ENCODE data around the gene RAVER2. TPM values are rescaled to one million over a fixed set of nuclear protein-coding genes. Genes with fewer than 3 reads are reported as not detected.

The RAVER2 gene
- total and polyA plus RNA-seq, 2 donors (not counting 3 experiments of a cell fraction or from before 2014, with no cell fraction given): 6.0 to 13.9 TPM

GRCh38 chr1:64699327-64699726 lies 45.5 kb upstream of the RAVER2 start:
- intact Hi-C loops (cut with micrococcal nuclease) (no loop called here), dilution Hi-C loops (cut with MboI; ENCODE audit: extremely low pct_ligation_motif_present, low sequenced_read_pairs) (no loop called here)
- H3K9me3 ChIP-seq (replicated peaks; ENCODE audit: control insufficient read depth, insufficient read depth, low read length): no peaks in the 10 kb centered on the region
- TF ChIP-seq POLR2A (IDR thresholded peaks at IDR 0.05; ENCODE audit: low read depth, low read length): no peak
- TF ChIP-seq EZH2 (IDR thresholded peaks at IDR 0.05; ENCODE audit: borderline replicate concordance, low read depth, low read length, severe bottlenecking): no peak
- no peak for TF ChIP-seq JUN (IDR thresholded peaks at IDR 0.05; ENCODE audit: borderline replicate concordance, insufficient read depth, insufficient read length, low read depth)
- TF ChIP-seq MYC (IDR thresholded peaks at IDR 0.05; ENCODE audit: low read depth, low read length): no peak
- TF ChIP-seq GATA2 (IDR thresholded peaks at IDR 0.05; ENCODE audit: insufficient read depth, insufficient read length, low read depth, low read length): no peak
- TF ChIP-seq POLR2AphosphoS5 (IDR thresholded peaks at IDR 0.05; ENCODE audit: insufficient read depth, low read depth, low read length): no peak
- no peak for TF ChIP-seq FOS (IDR thresholded peaks at IDR 0.05; ENCODE audit: borderline replicate concordance, insufficient read depth, low read length)
- no peak for TF ChIP-seq MAX (IDR thresholded peaks at IDR 0.05; ENCODE audit: insufficient read depth, insufficient read length)
- no peak for TF ChIP-seq CTCF (IDR thresholded peaks at IDR 0.05; ENCODE audit: extremely low read depth in 1 of 2, insufficient read depth in 1 of 2, low read depth in 1 of 2, low read length in 2 of 2)
- H3K79me2 ChIP-seq (ENCODE audit: control insufficient read depth, insufficient read depth, low read length): no peaks in the 10 kb centered on the region
- BruUV-seq (replicated peaks): no TSS peak
- no peak overlapping the region for H3K9ac ChIP-seq (replicated peaks; ENCODE audit: extremely low read depth, insufficient read depth, low read length)
- H3K27me3 ChIP-seq (ENCODE audit: control insufficient read depth in 2 of 2, insufficient read depth in 2 of 2, low read length in 2 of 2): no peaks in the 10 kb centered on the region
- no peak overlapping the region for H2AFZ ChIP-seq (ENCODE audit: low read depth, low read length)
- ChIA-PET CTCF (no interaction called here), POLR2A (no interaction called here)
- no peaks in the 10 kb centered on the region for H3K36me3 ChIP-seq (ENCODE audit: control insufficient read depth in 2 of 2, extremely low read depth in 1 of 2, insufficient read depth in 2 of 2, low read length in 2 of 2)
- no peaks in the 10 kb centered on the region for H3K4me1 ChIP-seq (ENCODE audit: control insufficient read depth, extremely low read depth, insufficient read depth, low read length)
- DNase-seq (ENCODE audit: low read depth, low spot score): no peak
- no peaks in the 10 kb centered on the region for H3K9me1 ChIP-seq (replicated peaks; ENCODE audit: control insufficient read depth, extremely low read depth, insufficient read depth, low read length)
- no peak overlapping the region for H3K4me3 ChIP-seq (replicated peaks in 1 of 3; ENCODE audit: insufficient read depth in 1 of 3, low read depth in 1 of 3, low read length in 3 of 3)
- H3K4me2 ChIP-seq (ENCODE audit: insufficient read depth, low read length): no peak overlapping the region
- no peak overlapping the region for H3K27ac ChIP-seq (ENCODE audit: insufficient read depth, low read depth, low read length)
- H4K20me1 ChIP-seq (replicated peaks; ENCODE audit: control insufficient read depth, extremely low read depth, insufficient read depth, low read length): no peaks in the 10 kb centered on the region
- no peak for FAIRE-seq
